Right lobe of liver (tissue), 6 donors: ENCODE data around the gene OPCML. TPM values are rescaled to one million over a fixed set of nuclear protein-coding genes. Genes with fewer than 3 reads are reported as not detected.

Source experiments
- ATAC-seq, 4 donors: fragments of 200-7000 bp; cut with Tn5 transposase; one replicate each; pipeline ENCODE4 v1.9.1; 2020; ENCODE audit warnings: mild to moderate bottlenecking in 4 of 4, moderate library complexity in 4 of 4
- DNase-seq, 3 donors: peaks; one replicate each; pipeline ENCODE4 v3.0.0-alpha.2; 2020
- H3K27ac ChIP-seq, 3 donors: fragments of 200-600 bp; one replicate each; pipeline ENCODE4 v1.8.0; 2022
- H3K27me3 ChIP-seq, 2 donors: fragments of 200-600 bp; one replicate each; pipeline ENCODE4 v1.8.0; 2022
- H3K36me3 ChIP-seq, 4 donors: fragments of 200-600 bp; sonication (generic) in 1 of 4; one replicate each; pipeline versions ENCODE4 v1.5.1 to v1.8.0; 2017 to 2022; ENCODE audit warnings: control low read depth in 1 of 4
- H3K4me1 ChIP-seq, 4 donors: fragments of 200-600 bp; sonication (generic) in 1 of 4; one replicate each; pipeline versions ENCODE4 v1.5.1 to v1.8.0; 2017 to 2022; ENCODE audit warnings: control low read depth in 1 of 4
- H3K4me3 ChIP-seq, 3 donors: fragments of 200-600 bp; one replicate each; pipeline ENCODE4 v1.8.0; 2022
- H3K9me3 ChIP-seq, 4 donors: fragments of 200-600 bp; sonication (generic) in 1 of 4; one replicate each; pipeline versions ENCODE4 v1.5.1 to v1.8.0; 2017 to 2022; ENCODE audit warnings: control low read depth in 1 of 4
- POLR2A ChIP-seq: fragments of 450-650 bp; IDR thresholded peaks from one replicate; pipeline ENCODE4 v1.6.1; 2017; ENCODE audit warnings: antibody characterized with exemption, mild to moderate bottlenecking
- WGBS: methylation state at CpG from one replicate; pipeline ENCODE4 v1.1.6; 2018; ENCODE audit warnings: low coverage, low lambda C conversion rate; ENCODE audit not compliant: insufficient coverage; ENCODE audit errors: missing lambda C conversion rate; 5-methylcytosine and 5-hydroxymethylcytosine counted together
- intact Hi-C, 2 donors: fragments of 100-400 bp; cut with DNase I; formaldehyde crosslinking; loops; one replicate each; pipeline versions ENCODE4 v1.11.2 to v1.14.1; 2022
- total RNA-seq, 6 experiments: library from RNA; depleted of rRNA in 2 of 6; stranded (reverse); fragments of >200 nt in 2 of 6; fragmentation: NEBNext Ultra II Directional in 3 of 6; extraction: Animal tissue kit (Norgen Biotek cat#: 25700) in 3 of 6; gene quantifications; one replicate each; pipeline versions ENCODE4 v1.1.0 to v1.2.4, GENCODE V29; 2016 to 2023
- TF ChIP-seq, protein P1 (sequence below), 4 donors: fragments of 200-600 bp in 3 of 4; fragments of 450-650 bp in 1 of 4; IDR thresholded peaks; one replicate each; pipeline versions ENCODE4 v1.5.1 to v1.8.0; 2016 to 2022; ENCODE audit warnings: antibody characterized with exemption in 4 of 4, mild to moderate bottlenecking in 2 of 4
- donor health status: DM: no; HTN: yes; CAD: no.
- donor health status: DM: no; HTN: no; CAD: no.
- donor health status: DM: no; HTN: no; CAD: no.
- donor health status: DM: no; HTN: yes; CAD: no.
- donor health status: DM: no; HTN: yes; CAD: no.

OPCML gene
- total RNA-seq, 6 experiments from 2014 or later = 0.11 TPM; not detected in 5

- no peaks in the 10 kb centered on the region for H3K4me1 ChIP-seq
- ATAC-seq (no peak), DNase-seq (no peak)
- WGBS = 53% methylated on average over 3 of the region's 3 CpGs
- intact Hi-C loops = no loop called here
- H3K4me3 ChIP-seq = no peak overlapping the region
- no peak overlapping the region for H3K27ac ChIP-seq
- H3K9me3 ChIP-seq = no peaks in the 10 kb centered on the region
- TF ChIP-seq, protein P1, sequence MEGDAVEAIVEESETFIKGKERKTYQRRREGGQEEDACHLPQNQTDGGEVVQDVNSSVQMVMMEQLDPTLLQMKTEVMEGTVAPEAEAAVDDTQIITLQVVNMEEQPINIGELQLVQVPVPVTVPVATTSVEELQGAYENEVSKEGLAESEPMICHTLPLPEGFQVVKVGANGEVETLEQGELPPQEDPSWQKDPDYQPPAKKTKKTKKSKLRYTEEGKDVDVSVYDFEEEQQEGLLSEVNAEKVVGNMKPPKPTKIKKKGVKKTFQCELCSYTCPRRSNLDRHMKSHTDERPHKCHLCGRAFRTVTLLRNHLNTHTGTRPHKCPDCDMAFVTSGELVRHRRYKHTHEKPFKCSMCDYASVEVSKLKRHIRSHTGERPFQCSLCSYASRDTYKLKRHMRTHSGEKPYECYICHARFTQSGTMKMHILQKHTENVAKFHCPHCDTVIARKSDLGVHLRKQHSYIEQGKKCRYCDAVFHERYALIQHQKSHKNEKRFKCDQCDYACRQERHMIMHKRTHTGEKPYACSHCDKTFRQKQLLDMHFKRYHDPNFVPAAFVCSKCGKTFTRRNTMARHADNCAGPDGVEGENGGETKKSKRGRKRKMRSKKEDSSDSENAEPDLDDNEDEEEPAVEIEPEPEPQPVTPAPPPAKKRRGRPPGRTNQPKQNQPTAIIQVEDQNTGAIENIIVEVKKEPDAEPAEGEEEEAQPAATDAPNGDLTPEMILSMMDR (IDR thresholded peaks at IDR 0.05) = no peak
- no peak for TF ChIP-seq POLR2A
- no peaks in the 10 kb centered on the region for H3K27me3 ChIP-seq
- no peaks in the 10 kb centered on the region for H3K36me3 ChIP-seq
Measured at GRCh38 chr11:132876239-132876638, 656.1 kb downstream of the OPCML start.

GRCh38 chr11:132874638-132875037 lies 657.7 kb downstream of the OPCML start:
- DNase-seq (no peak), ATAC-seq (no peak)
- H3K9me3 ChIP-seq = no peaks in the 10 kb centered on the region
- no peaks in the 10 kb centered on the region for H3K4me1 ChIP-seq
- 64% methylated on average over 6 of the region's 6 CpGs for WGBS
- no peaks in the 10 kb centered on the region for H3K36me3 ChIP-seq
- no peak overlapping the region for H3K4me3 ChIP-seq
- H3K27ac ChIP-seq = no peak overlapping the region
- no peaks in the 10 kb centered on the region for H3K27me3 ChIP-seq
- no peak for TF ChIP-seq POLR2A
- TF ChIP-seq, protein P1 (IDR thresholded peaks at IDR 0.05) = no peak
- intact Hi-C loops = no loop called here

DNA sequence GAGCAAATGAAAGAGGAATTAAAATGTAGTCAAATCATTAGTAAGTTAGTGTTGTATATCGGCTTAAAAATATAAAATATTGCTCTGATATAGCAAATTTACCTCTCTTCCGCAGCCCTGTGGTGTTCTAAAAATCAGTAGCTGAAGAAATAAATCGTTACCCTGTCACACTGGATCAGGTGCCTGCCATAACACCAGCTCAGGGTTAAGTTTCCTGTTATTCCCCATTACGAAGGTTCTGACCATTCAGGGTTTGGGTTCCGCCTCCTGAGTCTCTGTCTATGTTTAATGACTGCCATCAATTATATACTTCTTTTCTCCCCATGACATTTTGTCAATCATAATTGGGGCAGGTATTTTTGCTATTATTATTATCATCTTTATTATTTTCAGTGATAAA lies 658.5 kb downstream of the OPCML start:
- no peaks in the 10 kb centered on the region for H3K9me3 ChIP-seq
- no peak overlapping the region for H3K27ac ChIP-seq
- no peaks in the 10 kb centered on the region for H3K27me3 ChIP-seq
- TF ChIP-seq, protein P1 (IDR thresholded peaks at IDR 0.05) = no peak
- TF ChIP-seq POLR2A = no peak
- no peaks in the 10 kb centered on the region for H3K4me1 ChIP-seq
- DNase-seq = no peak
- ATAC-seq = no peak
- H3K36me3 ChIP-seq = no peaks in the 10 kb centered on the region
- no peak overlapping the region for H3K4me3 ChIP-seq
- WGBS = 74% methylated on average over 5 of the region's 5 CpGs
- intact Hi-C loops = no loop called here

- H3K9me3 ChIP-seq = no peaks in the 10 kb centered on the region
- WGBS = 76% methylated on average over 8 of the region's 10 CpGs
- ATAC-seq = no peak
Measured at GRCh38 chr11:132872211-132872610, 660.1 kb downstream of the OPCML start.

More at GRCh38 chr11:132872211-132872610, 660.1 kb downstream of the OPCML start:
- H3K4me1 ChIP-seq = no peaks in the 10 kb centered on the region
- H3K4me3 ChIP-seq = no peak overlapping the region
- intact Hi-C loops = no loop called here
- TF ChIP-seq, protein P1 (IDR thresholded peaks at IDR 0.05) = no peak
- no peak for TF ChIP-seq POLR2A
- no peaks in the 10 kb centered on the region for H3K36me3 ChIP-seq
- DNase-seq = no peak
- H3K27me3 ChIP-seq = no peaks in the 10 kb centered on the region
- no peak overlapping the region for H3K27ac ChIP-seq
